ENCODE measurements around the gene USP7. TPM values are rescaled to one million over a fixed set of nuclear protein-coding genes. Genes with fewer than 3 reads are reported as not detected.

The USP7 gene
- total and polyA plus RNA-seq, 7 donors = 41.6 to 135 (median 108) TPM

GRCh38 chr16:8887431-8887765 lies 76.3 kb downstream of the USP7 start:
- ATAC-seq = no peak
- no peak for TF ChIP-seq CTCF (IDR thresholded peaks at IDR 0.05)
- DNase-seq = no peak
- Histone ChIP-seq H3K4me3 (no peak overlapping the region), H3K9me3 (no peaks in the 10 kb centered on the region), H3K4me1 (peaks cover 46% of the 10 kb centered on the region), H3K27ac (peak overlapping the region; percentile 76), H3K27me3 (ENCODE audit: insufficient read depth in 3 of 3, low read length in 2 of 3) (peaks cover 0 to 11% (median 0%) of the 10 kb centered on the region in 3 donors), H3K36me3 (ENCODE audit: insufficient read depth in 1 of 2, low read depth in 1 of 2) (peaks cover 0 to 32% of the 10 kb centered on the region in 2 donors)
- WGBS, 3 donors = 86 to 92% (median 88%) methylated on average over 6 of the region's 6 CpGs
- intact Hi-C loops (cut with DNase I) = loop anchor here (5.0 to 10.0 kb wide), 3 partner anchors 90 to 207 kb away; partner anchors contain the start of genes PMM2 (in 2 of the 2), TMEM186 (in 2 of the 2) and HAPSTR1 (in 1 of the 2)

- Histone ChIP-seq H3K36me3 (ENCODE audit: insufficient read depth in 1 of 2, low read depth in 1 of 2) (peaks cover 0 to 26% of the 10 kb centered on the region in 2 donors), H3K9me3 (no peaks in the 10 kb centered on the region), H3K27ac (peak overlapping the region; percentile 76), H3K4me3 (no peak overlapping the region), H3K27me3 (ENCODE audit: insufficient read depth in 3 of 3, low read length in 2 of 3) (peaks cover 0 to 16% (median 0%) of the 10 kb centered on the region in 3 donors), H3K4me1 (peaks cover 46% of the 10 kb centered on the region)
- intact Hi-C loops (cut with DNase I) = loop anchor here (5.0 to 10.0 kb wide), 3 partner anchors 90 to 208 kb away; partner anchors contain the start of genes PMM2 (in 2 of the 2), TMEM186 (in 2 of the 2) and HAPSTR1 (in 1 of the 2)
- WGBS, 3 donors = 64 to 68% (median 67%) methylated on average over 19 of the region's 19 CpGs
- ATAC-seq = no peak
- DNase-seq = no peak
- no peak for TF ChIP-seq CTCF (IDR thresholded peaks at IDR 0.05)
These were observed 76.9 kb downstream of the USP7 start for GRCh38 chr16:8886593-8887430.

- Histone ChIP-seq H3K36me3 (ENCODE audit: insufficient read depth in 1 of 2, low read depth in 1 of 2) (peaks cover 0 to 17% of the 10 kb centered on the region in 2 donors), H3K27me3 (ENCODE audit: insufficient read depth in 3 of 3, low read length in 2 of 3) (peaks cover 0 to 16% (median 0%) of the 10 kb centered on the region in 3 donors), H3K9me3 (no peaks in the 10 kb centered on the region), H3K4me3 (no peak overlapping the region), H3K4me1 (peaks cover 46% of the 10 kb centered on the region), H3K27ac (peak overlapping the region; percentile 48)
- WGBS, 3 donors = 10 to 18% (median 11%) methylated on average over 20 of the region's 20 CpGs
- TF ChIP-seq CTCF (IDR thresholded peaks at IDR 0.05) = no peak
- peak; percentile 25 to 54 (median 42) for ATAC-seq
- intact Hi-C loops (cut with DNase I) = loop anchor here (5.0 to 10.0 kb wide), 3 partner anchors 89 to 209 kb away; partner anchors contain the start of genes PMM2 (in 2 of the 2), TMEM186 (in 2 of the 2) and HAPSTR1 (in 1 of the 2)
- DNase-seq = peak; percentile 51 to 70
These were observed 77.8 kb downstream of the USP7 start for GRCh38 chr16:8885674-8886592.

- intact Hi-C loops (cut with DNase I) = loop anchor here (5.0 to 10.0 kb wide), 4 partner anchors 88 to 316 kb away; partner anchors contain the start of genes HAPSTR1 (in 1 of the 2), PMM2 (in 1 of the 2) and TMEM186 (in 1 of the 2)
- ATAC-seq = no peak
- H3K4me3 ChIP-seq = no peak overlapping the region
- H3K27me3 ChIP-seq (ENCODE audit: insufficient read depth in 3 of 3, low read length in 2 of 3) = peaks cover 0 to 16% (median 0%) of the 10 kb centered on the region in 3 donors
- no peaks in the 10 kb centered on the region for H3K9me3 ChIP-seq
- WGBS, 3 donors = 83 to 87% (median 84%) methylated on average over 17 of the region's 17 CpGs
- no peaks in the 10 kb centered on the region for H3K36me3 ChIP-seq (ENCODE audit: insufficient read depth in 1 of 2, low read depth in 1 of 2)
- peak in 1 of 2 donors; percentile 38 for DNase-seq
- H3K4me1 ChIP-seq = peaks cover 37% of the 10 kb centered on the region
- no peak for TF ChIP-seq CTCF (IDR thresholded peaks at IDR 0.05)
- no peak overlapping the region for H3K27ac ChIP-seq
These were observed 80.9 kb downstream of the USP7 start for GRCh38 chr16:8882725-8883377.

Data from psoas muscle (tissue), 8 donors.